ENCODE measurements around the gene PGPEP1. TPM values are rescaled to one million over a fixed set of nuclear protein-coding genes. Genes with fewer than 3 reads are reported as not detected.
"Not testable (repeated sequence)": the region's sequence is repeated elsewhere in the genome, so short reads cannot be mapped to it uniquely, and the experiment has no call there.

PGPEP1 gene
- total RNA-seq, 2 experiments from 2014 or later, result 24.4 to 25.9 TPM

- DNase-seq, result no peak
- Mint-ChIP-seq H3K9me3 (no peaks in the 10 kb centered on the region), H3K36me3 (ENCODE audit: low read depth) (peaks cover 59% of the 10 kb centered on the region), H3K4me1 (ENCODE audit: low read depth) (no peaks in the 10 kb centered on the region), H3K4me3 (no peak overlapping the region), H3K27me3 (no peaks in the 10 kb centered on the region), H3K27ac (no peak overlapping the region)
- TF ChIP-seq, protein P1, sequence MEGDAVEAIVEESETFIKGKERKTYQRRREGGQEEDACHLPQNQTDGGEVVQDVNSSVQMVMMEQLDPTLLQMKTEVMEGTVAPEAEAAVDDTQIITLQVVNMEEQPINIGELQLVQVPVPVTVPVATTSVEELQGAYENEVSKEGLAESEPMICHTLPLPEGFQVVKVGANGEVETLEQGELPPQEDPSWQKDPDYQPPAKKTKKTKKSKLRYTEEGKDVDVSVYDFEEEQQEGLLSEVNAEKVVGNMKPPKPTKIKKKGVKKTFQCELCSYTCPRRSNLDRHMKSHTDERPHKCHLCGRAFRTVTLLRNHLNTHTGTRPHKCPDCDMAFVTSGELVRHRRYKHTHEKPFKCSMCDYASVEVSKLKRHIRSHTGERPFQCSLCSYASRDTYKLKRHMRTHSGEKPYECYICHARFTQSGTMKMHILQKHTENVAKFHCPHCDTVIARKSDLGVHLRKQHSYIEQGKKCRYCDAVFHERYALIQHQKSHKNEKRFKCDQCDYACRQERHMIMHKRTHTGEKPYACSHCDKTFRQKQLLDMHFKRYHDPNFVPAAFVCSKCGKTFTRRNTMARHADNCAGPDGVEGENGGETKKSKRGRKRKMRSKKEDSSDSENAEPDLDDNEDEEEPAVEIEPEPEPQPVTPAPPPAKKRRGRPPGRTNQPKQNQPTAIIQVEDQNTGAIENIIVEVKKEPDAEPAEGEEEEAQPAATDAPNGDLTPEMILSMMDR (IDR thresholded peaks at IDR 0.05), result no peak
- ATAC-seq (ENCODE audit: poor library complexity), result no peak
- Histone ChIP-seq H3K27me3 (ENCODE audit: control insufficient read depth in 1 of 2, insufficient read depth in 2 of 2, low read length in 2 of 2) (no peaks in the 10 kb centered on the region), H3K36me3 (ENCODE audit: insufficient read depth, low read length) (peaks cover 22% of the 10 kb centered on the region), H3K4me1 (ENCODE audit: insufficient read depth, low read length) (no peaks in the 10 kb centered on the region), H3K9me3 (ENCODE audit: control insufficient read depth in 1 of 2, insufficient read depth in 1 of 2, low read length in 2 of 2) (no peaks in the 10 kb centered on the region), H3K4me3 (ENCODE audit: low read length) (no peak overlapping the region), H3K27ac (ENCODE audit: low read depth in 1 of 2, low read length in 2 of 2) (no peak overlapping the region)
- ChIA-PET CTCF (no interaction called here), POLR2A (no interaction called here)
- intact Hi-C loops (cut with DNase I, micrococcal nuclease), result no loop called here
Measured at GRCh38 chr19:18353378-18354005, 13.1 kb downstream of the PGPEP1 start.

- intact Hi-C loops (cut with DNase I, micrococcal nuclease); H3K9me3 Mint-ChIP-seq; H3K27ac Mint-ChIP-seq; POLR2A ChIA-PET; DNase-seq; H3K4me1 ChIP-seq (ENCODE audit: insufficient read depth, low read length); H3K4me3 ChIP-seq (ENCODE audit: low read length); H3K27me3 ChIP-seq (ENCODE audit: control insufficient read depth in 1 of 2, insufficient read depth in 2 of 2, low read length in 2 of 2); H3K9me3 ChIP-seq (ENCODE audit: control insufficient read depth in 1 of 2, insufficient read depth in 1 of 2, low read length in 2 of 2); ATAC-seq (ENCODE audit: poor library complexity); H3K4me1 Mint-ChIP-seq (ENCODE audit: low read depth); H3K4me3 Mint-ChIP-seq; H3K27ac ChIP-seq (ENCODE audit: low read depth in 1 of 2, low read length in 2 of 2); H3K27me3 Mint-ChIP-seq: not testable (repeated sequence)
- H3K36me3 Mint-ChIP-seq (ENCODE audit: low read depth), result peaks cover 62% of the 10 kb centered on the region
- H3K36me3 ChIP-seq (ENCODE audit: insufficient read depth, low read length), result peaks cover 24% of the 10 kb centered on the region
- CTCF ChIA-PET, result interaction anchor here (0.6 kb wide), 2 partner anchors 38 to 146 kb away, joined by 3 read pairs; no protein-coding TSS in a partner anchor
Measured at GRCh38 chr19:18354743-18355142, 14.3 kb downstream of the PGPEP1 start.

GRCh38 chr19:18357041-18357440, 16.6 kb downstream of the PGPEP1 start:
- ATAC-seq (ENCODE audit: poor library complexity) (no peak), DNase-seq (no peak)
- Mint-ChIP-seq H3K36me3 (ENCODE audit: low read depth) (peaks cover 66% of the 10 kb centered on the region), H3K4me1 (ENCODE audit: low read depth) (no peaks in the 10 kb centered on the region), H3K4me3 (no peak overlapping the region), H3K27me3 (no peaks in the 10 kb centered on the region), H3K9me3 (no peaks in the 10 kb centered on the region), H3K27ac (no peak overlapping the region)
- TF ChIP-seq, protein P1 (IDR thresholded peaks at IDR 0.05), result no peak
- intact Hi-C loops (cut with DNase I, micrococcal nuclease), result no loop called here
- Histone ChIP-seq H3K27me3 (ENCODE audit: control insufficient read depth in 1 of 2, insufficient read depth in 2 of 2, low read length in 2 of 2) (no peaks in the 10 kb centered on the region), H3K4me1 (ENCODE audit: insufficient read depth, low read length) (no peaks in the 10 kb centered on the region), H3K9me3 (ENCODE audit: control insufficient read depth in 1 of 2, insufficient read depth in 1 of 2, low read length in 2 of 2) (no peaks in the 10 kb centered on the region), H3K4me3 (ENCODE audit: low read length) (no peak overlapping the region), H3K27ac (ENCODE audit: low read depth in 1 of 2, low read length in 2 of 2) (no peak overlapping the region), H3K36me3 (ENCODE audit: insufficient read depth, low read length) (peaks cover 38% of the 10 kb centered on the region)
- ChIA-PET CTCF (interaction anchor here (0.8 kb wide), 1 partner anchor 31 kb away, joined by 3 read pairs; no protein-coding TSS in a partner anchor), POLR2A (no interaction called here)

- Histone ChIP-seq H3K27ac (ENCODE audit: low read depth in 1 of 2, low read length in 2 of 2) (no peak overlapping the region), H3K27me3 (ENCODE audit: control insufficient read depth in 1 of 2, insufficient read depth in 2 of 2, low read length in 2 of 2) (no peaks in the 10 kb centered on the region), H3K4me1 (ENCODE audit: insufficient read depth, low read length) (no peaks in the 10 kb centered on the region), H3K9me3 (ENCODE audit: control insufficient read depth in 1 of 2, insufficient read depth in 1 of 2, low read length in 2 of 2) (peaks cover 0 to 10% of the 10 kb centered on the region in 2 experiments), H3K36me3 (ENCODE audit: insufficient read depth, low read length) (peaks cover 49% of the 10 kb centered on the region), H3K4me3 (ENCODE audit: low read length) (no peak overlapping the region)
- intact Hi-C loops (cut with DNase I, micrococcal nuclease), result no loop called here
- ChIA-PET POLR2A (no interaction called here), CTCF (no interaction called here)
- TF ChIP-seq, protein P1 (IDR thresholded peaks at IDR 0.05), result no peak
- ATAC-seq (ENCODE audit: poor library complexity) (no peak), DNase-seq (no peak)
- no peaks in the 10 kb centered on the region for H3K4me1 Mint-ChIP-seq (ENCODE audit: low read depth)
- H3K27ac Mint-ChIP-seq, result no peak overlapping the region
- no peaks in the 10 kb centered on the region for H3K9me3 Mint-ChIP-seq
- H3K4me3 Mint-ChIP-seq, result no peak overlapping the region
- H3K36me3 Mint-ChIP-seq (ENCODE audit: low read depth), result peaks cover 77% of the 10 kb centered on the region
- H3K27me3 Mint-ChIP-seq, result no peaks in the 10 kb centered on the region
Measured at GRCh38 chr19:18361646-18362045, 21.2 kb downstream of the PGPEP1 start.
